GM21360 (cell line): Measurements from ENCODE around the gene KCNQ2.

ENCODE experiments used
- ATAC-seq: cut with Tn5 transposase; IDR thresholded peaks from one replicate; pipeline ENCODE4 v1.9.1; 2021; ENCODE audit warnings: mild to moderate bottlenecking, moderate library complexity; ENCODE audit not compliant: unreplicated experiment

KCNQ2 gene

DNA sequence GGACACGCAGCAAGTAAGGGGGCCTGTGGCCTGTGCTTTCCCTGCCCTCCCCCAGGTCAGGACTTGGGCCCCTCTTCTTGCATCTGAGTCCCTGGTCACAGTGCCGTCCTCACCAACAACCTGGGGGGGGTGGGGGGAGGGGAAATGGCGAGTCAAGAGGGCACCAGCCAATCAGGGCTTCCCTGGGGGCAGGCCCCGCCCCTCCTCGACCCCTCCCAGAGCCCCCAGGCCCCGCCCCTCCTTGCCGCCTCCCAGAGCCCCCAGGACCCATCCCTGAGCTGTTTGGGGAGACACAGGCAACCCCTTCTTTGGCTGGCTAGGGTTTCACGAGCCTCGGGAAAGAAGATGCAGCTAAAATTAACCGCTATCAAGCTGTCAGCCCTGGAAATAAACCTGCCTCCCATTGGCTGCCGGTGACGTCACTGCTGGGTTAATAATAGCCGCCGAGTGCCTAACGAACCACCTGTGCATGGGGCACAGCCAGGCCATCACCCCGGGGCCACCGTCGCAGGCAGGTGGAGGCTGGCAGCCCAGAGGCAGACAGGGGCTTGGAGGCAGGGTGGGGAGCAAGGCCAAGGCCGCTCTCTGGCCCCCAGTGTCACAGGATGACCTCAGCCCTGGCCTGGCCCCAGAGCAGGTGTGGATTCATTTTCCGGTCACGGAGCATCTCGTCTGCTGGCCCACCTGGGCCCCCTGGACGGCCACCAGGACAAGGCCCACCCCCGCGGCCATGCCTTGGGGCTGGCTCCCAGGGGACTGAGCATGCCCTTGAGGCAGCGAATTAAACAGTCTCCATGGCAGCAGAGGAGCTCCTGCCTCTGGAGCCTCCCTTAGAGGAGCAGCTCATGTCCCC is 29.6 kb upstream of the KCNQ2 start:
- no peak for ATAC-seq

DNA sequence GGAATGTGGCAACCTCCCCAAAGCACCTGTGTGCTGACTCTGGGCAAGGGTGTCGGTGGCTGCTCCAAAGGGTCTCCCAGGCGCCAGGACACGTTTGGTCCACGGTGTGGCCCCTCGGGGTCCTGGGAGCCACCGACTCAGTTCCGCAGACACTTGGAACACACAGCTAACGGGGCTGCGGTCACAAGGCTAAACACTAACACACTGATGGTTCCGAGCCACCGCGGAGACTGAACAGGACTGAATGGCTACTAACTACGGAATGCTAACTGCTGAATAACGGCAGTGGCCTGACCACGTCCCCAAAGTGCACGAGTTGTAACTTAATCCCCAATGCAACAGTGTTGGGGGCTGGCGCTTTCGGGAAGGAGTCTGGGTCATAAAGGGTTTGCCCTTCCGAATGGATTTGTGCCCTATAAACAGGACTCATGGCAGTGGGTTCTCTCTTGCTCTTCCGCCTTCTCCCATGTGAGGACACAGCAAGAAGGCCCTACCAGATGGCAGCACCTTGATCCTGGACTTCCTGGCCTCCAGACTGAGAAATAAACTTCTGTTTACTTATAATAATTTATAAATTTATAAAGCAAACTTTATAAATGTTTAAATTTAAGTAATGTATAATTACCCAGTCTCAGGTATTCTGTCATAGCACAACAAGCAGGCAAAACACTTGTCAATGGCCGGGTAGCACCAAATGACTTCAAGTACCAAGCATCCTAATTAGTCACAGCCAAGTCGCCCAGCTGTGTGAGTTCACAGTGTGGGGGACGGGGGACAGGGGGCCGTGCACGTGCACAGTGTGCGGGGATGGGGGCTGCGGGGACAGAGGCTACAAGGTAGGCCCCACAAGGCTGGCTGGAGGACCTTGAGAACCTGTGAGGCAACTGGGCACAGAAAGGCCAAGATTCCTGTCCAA is 28.7 kb upstream of the KCNQ2 start:
- no peak for ATAC-seq

DNA sequence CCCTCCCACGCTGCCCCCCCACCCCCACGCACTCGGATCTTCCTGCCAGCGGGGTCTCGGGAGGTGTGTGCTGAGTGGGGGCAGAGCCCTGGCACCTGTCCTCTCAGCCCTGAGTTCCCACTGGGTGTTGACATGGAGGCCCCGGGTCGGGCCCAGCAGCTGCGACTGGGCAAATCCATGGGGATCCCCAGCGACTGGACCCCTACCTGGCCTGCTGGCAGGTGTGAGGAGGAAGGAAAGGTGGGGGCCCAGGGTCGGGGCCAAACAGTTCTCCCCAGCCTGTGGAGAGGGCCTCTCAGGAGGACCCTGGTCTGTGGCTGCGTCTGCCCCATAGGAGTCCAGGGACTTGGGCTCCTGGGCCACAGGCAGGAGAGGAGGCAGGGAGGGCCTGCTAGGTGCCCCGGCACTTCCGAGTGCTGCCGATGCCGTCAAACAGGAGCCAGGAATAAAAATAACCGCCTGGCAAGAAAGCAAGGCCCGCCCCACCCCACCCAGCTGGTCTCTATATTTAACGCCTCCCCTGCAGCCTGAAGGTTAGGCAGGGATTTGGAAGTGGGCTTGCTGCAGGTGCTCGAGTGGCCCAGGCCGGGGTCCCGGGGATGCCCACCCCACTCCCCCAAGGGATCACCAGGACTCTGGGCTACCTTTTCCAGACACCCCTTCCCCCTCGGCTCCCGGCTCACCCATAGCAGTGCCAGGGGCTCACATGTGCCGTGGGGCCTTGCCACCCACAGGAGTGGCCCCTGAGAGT is 27.9 kb upstream of the KCNQ2 start:
- no peak for ATAC-seq

DNA sequence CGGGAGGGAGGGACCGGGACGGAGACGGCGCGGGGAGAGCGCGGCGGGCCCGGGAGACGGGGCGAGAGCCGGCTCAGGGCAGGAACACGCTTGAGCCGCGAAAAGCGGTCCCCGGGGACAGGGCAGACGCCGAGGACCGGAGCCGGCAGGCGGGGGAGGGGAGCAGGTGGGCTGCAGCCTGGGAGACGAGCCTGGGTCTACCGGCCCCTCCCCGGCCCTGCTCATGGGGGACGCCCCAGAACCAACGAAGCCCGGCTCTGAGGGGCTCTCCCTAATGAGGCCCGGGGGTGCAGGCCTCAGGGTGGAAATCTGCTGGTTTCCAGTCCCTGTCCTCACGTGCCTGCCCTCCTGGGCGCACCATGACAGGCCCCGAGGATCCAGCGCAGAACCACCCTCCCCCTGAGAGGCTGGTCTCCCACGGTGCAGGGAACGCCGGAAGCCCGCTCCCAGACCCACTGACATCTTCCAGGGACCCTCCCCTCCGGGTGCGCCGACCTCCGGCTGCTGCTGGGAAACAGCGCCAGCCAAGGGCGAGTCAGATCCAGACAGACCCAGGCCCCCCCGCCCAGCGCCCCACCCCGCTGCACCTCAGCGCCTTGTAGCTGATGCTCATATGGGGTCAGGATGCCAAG is 27.0 kb upstream of the KCNQ2 start:
- ATAC-seq, result no peak

DNA sequence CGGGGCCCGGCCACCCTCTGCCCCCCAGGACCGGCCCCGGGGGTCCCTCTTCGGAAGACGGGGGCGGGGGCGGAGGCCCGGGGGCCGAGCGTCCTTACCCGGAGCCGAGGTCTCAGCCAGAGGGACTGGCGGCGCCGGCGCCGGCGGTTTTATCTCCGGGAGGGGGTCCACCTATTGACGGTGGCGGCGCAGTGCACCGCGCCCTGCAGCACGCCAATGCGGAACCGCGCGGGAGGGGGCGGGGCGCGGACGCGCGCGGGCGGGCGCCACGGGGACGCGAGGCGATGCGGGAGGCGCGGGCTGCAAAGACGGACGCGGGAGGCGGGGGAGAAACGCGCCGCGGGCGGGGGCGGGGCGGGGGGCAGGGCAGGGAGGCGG is 26.5 kb upstream of the KCNQ2 start, which contains the start of gene EEF1A2:
TSS of gene EEF1A2 (minus strand) at position 124 of the 378 bp plus-strand sequence. CDS start 1,320 bp downstream, outside the sequence.
- ATAC-seq, result no peak

DNA sequence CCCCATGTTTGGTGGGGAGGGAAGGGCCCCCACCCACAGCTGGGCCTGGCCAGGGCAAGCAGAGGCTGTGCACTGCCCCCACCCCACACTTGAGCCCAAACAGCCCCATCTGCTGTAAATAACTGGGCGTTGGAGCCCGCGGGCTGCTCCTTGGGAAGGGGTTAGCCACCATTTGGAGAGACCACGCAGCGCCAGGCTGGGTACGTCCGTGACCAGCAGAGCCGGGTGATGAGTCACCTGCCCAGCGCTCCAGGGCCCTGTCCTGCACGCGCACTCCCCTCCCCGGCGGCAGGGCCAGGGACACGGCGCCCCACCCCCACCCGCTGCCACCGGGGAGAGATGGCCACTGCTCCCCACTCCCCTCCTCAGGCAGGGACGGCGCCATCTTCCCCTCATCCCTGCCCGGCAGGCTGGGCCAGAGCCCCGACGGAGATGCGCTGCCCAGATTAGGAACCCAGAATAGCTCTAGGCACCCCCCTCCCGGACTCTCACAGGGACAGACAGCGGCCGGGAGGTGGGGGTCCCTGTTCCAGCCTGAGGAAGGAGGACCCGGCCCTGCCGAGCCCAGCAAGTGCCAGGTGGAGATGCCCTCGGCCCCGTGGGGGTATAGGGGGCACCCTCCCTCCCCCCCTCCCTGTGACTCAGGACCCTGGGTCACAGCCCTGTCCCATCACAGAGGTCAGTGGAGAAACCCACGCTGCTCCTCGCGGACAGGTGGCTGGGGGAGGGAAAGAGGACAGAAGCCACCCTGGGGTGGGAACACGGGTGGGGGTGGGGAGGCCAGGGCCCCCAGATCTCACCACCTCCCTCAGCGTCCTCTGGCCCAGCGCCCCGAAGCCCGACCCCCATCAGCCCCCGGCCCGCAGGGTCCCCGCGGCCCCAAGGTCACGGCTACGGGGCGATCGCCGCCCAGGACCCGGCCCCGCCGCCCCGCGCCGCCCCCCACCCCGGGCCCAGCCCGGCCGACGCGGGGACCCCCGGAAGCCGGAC is 25.8 kb upstream of the KCNQ2 start:
- no peak for ATAC-seq

DNA sequence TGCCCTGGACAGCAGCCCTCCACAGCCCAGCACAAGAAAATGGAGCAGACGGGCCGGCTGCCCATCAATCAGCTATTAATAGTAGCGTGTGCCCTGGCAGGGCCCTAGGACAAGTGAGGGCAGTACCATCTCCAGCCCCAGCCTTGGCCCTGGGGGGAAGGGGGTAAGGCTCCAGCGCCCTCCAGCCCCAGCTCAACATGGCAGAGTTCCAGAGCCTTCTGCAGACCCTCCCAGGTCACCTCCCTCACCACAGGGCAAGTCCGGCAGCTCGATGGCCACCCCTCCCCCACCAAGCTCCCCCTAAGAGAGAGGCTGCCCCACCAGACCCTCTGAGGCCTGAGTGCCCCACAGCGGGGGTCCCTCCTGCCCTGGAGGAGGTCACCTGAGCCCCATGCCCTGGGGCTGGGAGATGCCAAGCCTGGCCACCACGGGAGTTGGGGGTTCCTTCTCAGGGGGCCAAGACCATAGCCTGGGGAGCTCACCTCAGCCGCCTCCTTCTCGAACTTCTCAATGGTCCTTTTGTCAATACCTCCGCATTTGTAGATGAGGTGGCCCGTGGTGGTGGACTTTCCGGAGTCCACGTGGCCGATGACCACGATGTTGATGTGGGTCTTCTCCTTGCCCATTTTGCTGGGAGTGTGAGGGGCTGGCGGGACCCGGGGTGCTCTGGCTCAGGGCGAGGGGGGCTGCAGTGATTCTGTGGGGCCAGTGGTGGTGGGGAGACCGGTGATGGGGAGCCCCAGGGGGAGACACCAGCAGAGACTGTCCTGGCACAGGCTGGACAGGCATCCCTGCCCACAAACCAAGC is 24.9 kb upstream of the KCNQ2 start:
- no peak for ATAC-seq

DNA sequence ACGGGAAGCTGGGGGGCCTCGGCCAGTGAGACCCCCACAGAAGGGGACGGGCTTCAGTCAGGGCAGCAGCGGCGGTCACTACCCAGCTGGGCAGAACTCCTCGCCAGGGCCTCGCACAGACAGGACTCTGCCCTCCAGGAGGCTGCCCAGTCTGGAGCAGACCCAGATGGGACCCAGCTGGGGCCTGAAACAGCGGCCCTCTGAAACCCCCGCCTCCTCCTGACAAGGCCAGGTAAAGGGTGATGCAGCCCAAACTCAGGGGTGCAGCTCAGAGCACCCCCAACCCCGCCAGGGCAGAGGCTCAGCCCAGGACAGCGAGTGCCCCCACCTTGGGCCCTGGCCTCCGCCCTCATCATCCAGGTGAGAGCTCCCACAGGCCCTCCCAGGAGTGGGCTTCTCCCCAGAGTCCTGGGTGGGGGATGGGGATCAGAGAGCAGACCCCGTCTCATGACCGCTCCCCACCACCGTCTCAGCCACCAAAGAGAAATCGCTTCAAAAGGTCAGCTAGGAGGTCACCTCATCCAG is 24.2 kb upstream of the KCNQ2 start:
- no peak for ATAC-seq

DNA sequence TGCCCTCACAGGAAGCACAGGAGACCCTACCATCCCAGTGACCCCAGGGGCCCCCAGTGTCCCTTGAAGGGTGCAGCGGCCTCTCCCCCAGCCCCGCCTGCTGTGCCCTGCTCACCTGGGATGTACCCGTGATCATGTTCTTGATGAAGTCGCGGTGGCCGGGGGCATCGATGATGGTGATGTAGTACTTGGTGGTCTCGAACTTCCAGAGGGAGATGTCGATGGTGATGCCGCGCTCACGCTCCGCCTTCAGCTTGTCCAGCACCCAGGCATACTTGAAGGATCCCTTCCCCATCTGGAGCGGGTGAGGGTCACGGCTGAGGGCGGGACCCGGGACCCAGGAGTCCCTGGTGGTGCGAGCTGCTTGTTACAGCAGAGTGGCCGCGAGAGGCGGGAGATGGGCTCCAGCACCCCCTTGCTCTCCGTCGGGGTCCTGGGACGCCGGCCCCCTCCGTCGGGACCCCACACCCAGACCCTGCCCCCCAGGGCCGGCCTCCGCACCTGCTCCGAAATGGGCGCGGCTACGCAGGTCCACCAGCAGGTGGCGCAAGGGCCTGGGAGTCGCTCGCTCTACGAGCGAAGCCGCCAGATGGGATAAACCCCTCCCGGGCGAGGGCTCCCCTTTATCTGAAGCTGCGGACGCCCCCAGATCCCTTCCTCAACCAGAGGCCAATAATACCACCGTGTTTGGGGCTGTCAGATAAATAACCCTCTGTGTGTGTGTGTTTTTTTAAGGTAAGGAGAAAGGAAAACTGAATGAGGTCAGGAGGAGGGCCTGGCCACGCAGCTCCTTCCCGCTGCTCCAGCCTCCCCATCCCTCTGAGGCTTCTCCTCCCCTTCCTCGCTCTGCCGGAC is 23.5 kb upstream of the KCNQ2 start:
- ATAC-seq, result no peak

DNA sequence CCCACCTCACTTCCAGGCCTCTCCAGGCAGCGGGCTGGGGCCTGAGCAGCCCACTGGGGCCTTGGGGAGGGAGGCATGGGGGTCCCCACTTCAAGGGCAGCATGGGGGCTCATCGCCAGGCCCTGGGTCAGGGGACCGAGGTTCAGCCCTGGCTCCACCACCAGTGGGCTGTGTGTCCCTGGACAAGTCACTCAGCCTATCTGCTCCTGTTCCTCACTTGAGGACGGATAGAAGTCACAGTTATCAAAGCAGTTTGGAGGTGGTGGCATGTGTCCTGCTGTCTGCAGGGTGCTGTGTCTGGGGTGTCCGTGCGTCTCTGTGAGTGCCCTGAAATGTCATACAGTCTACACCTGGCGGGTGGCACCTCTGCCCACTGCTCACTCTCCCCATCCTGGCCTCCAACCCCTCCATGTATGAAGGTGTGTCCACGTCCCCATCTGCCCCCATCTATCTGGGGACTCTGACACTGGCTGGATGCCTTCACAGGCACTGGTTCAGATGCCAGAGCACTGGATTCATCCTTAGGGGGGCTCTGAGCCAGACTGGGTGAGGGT is 22.8 kb upstream of the KCNQ2 start:
- no peak for ATAC-seq

DNA sequence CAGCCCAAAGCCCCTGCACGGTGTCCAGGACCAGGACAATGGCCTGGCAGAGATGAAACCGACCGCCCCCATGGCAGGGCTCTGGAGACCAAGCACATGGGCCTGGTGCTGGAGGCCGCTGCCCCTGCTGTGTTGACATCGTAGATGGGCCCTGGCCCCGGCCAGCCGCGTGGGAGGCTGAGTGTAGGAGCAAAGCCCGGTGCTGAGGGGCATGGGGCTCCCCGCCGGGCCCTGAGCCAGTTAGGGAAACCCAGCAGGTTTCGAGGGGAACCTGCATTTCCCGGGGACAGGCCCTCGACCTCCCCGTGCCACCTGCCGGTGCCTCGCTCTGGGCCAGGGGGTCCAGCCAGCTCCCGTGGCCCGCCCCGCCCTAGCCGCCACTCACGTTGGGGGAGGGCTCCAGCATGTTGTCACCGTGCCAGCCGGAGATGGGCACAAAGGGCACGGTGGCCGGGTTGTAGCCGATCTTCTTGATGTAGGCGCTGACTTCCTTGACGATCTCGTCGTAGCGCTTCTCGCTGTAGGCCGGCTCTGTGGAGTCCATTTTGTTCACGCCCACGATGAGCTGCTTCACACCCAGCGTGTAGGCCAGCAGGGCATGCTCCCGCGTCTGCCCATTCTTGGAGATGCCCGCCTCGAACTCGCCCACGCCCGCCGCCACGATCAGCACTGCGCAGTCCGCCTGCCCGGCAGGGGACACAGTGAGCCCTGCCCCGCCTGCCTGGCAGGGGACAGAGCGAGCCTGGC is 22.1 kb upstream of the KCNQ2 start:
- no peak for ATAC-seq

DNA sequence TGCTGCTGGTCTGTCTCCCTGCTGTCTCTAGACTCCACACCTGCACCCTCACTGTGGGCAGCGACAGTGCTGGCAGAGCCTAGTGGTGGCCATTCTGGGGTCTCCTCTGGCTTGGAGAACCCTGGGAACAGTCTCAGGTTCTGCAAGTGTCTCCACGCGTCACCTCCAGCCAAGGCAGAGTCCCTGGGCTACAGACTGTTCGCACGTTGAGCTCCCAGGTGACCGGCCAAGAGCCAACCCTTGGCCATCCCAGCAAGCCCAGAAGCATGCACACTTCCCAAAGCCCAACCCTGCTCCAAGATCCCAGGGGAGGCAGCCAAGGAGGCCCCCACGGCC is 21.6 kb upstream of the KCNQ2 start:
- no peak for ATAC-seq

DNA sequence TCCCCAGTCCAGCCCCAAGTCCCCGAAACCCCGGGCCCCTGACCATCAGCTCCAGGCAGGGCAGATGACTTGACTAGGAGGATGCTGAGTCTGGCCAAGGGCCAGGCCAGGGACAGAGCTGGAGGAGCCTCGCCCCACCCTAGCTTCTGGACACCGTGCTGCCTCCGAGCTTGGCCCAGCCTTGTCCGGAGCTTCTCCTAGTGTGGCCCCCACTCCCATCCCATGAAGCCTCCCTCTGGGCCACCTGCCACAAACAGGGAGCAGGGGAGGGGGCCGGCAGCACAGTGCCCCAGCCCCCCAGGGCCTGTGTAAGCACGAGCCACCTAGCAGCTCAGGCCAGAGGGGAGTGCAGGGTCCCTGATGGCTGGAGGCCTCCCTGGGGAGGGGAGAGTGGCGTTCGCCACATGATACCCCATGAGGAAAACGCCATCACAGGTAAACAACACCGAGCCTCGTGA is 21.1 kb upstream of the KCNQ2 start:
- ATAC-seq, result no peak

DNA sequence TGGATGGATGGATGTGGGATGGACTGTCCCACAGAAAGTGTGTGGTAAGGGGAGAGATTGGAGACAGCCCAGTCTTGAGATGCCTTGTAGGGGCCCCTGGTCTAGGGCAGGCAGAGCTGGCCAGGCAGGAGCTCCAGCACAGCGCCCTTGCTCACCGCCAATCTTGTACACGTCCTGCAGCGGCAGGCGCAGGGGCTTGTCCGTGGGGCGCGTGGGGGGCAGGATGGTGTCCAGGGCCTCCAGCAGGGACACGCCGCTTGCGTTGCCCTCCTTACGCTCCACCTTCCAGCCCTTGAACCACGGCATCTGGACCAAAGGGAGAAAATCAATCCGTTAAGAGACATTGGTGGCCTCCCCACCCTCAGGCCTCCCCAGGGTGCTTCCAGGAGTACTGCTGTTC is 20.5 kb upstream of the KCNQ2 start:
- ATAC-seq, result no peak

DNA sequence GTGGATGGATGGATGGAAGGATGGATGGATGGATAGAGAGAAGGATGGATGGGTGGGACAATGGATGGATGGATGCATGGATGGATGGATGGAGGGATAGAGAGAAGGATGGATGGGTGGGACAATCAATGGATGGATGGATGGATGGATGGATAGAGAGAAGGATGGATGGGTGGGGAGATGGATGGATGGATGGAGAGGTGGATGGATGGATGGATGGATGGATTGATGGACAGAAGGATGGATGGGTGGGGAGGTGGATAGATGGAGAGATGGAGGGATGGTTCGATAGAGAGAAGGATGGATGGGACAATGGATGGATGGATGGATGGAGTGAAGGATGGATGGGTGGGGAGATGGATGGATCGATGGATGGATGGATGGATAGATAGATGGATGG is 20.1 kb upstream of the KCNQ2 start:
- no peak for ATAC-seq

DNA sequence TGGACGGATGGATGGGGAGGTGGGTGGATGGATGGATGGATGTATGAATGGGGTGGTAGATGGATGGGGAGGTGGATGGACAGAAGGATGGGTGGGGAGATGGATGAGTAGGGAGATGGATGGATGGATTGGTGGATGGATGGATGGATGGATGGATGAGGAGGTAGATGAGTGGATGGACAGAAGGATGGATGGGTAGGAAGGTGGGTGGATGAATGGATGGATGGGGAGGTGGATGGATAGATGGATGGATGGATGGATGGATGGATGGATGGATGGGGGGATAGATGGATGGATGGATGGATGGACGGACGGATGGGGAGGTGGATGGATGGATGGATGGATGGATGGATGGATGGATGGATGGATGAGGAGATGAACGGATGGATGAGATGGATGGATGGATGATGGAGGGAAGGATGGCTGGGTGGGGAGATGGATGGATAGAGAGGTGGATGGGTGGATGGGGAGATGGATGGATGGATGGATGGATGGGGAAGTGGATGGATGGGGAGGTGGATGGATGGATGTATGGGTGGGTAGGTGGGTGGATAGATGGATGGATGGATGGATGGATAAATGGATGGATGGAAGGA is 19.3 kb upstream of the KCNQ2 start:
- ATAC-seq, result no peak
